GM23338 (cell line): ENCODE measurements around the gene MITF. TPM values are rescaled to one million over a fixed set of nuclear protein-coding genes. Genes with fewer than 3 reads are reported as not detected.

Experiments used
- ATAC-seq: fragments of 200-7000 bp; cut with Tn5 transposase; 3 replicates; pipeline ENCODE4 v1.9.1; 2020
- DNase-seq: peaks from one replicate; pipeline ENCODE4 v3.0.0-alpha.2; 2015; ENCODE audit warnings: low spot score
- H2AFZ ChIP-seq: fragments of 200-600 bp; sonication (generic); 2 replicates; pipeline ENCODE4 v1.8.0; 2016; ENCODE audit warnings: antibody characterized with exemption, mild to moderate bottlenecking, moderate library complexity
- H3F3A ChIP-seq: fragments of 200-600 bp; sonication (generic); replicated peaks from 2 replicates; pipeline ENCODE4 v1.8.0; 2017; ENCODE audit warnings: antibody characterized with exemption, mixed run types, low read depth
- H3K27ac ChIP-seq: fragments of 200-600 bp; sonication (generic); 2 replicates; pipeline ENCODE4 v1.6.1; 2016; ENCODE audit warnings: low read depth
- H3K27me3 ChIP-seq: fragments of 200-600 bp; sonication (generic); 2 replicates; pipeline ENCODE4 v1.8.0; 2016; ENCODE audit warnings: mild to moderate bottlenecking, mixed run types, moderate library complexity; ENCODE audit not compliant: insufficient read depth
- H3K36me3 ChIP-seq: fragments of 200-600 bp; sonication (generic); 2 replicates; pipeline ENCODE4 v1.8.0; 2016; ENCODE audit warnings: mild to moderate bottlenecking; ENCODE audit not compliant: insufficient read depth
- H3K4me1 ChIP-seq: fragments of 200-600 bp; sonication (generic); 2 replicates; pipeline ENCODE4 v1.8.0; 2016; ENCODE audit warnings: mild to moderate bottlenecking, moderate library complexity; ENCODE audit not compliant: insufficient read depth
- H3K4me2 ChIP-seq: fragments of 200-600 bp; sonication (generic); 2 replicates; pipeline ENCODE4 v1.7.1; 2017; ENCODE audit warnings: mixed run types
- H3K4me3 ChIP-seq: fragments of 200-600 bp; sonication (generic); 2 replicates; pipeline ENCODE4 v1.6.1; 2016; ENCODE audit warnings: mixed run types
- H3K79me2 ChIP-seq: fragments of 200-600 bp; sonication (generic); replicated peaks from 2 replicates; pipeline ENCODE4 v1.8.0; 2017; ENCODE audit warnings: mild to moderate bottlenecking; ENCODE audit not compliant: insufficient read depth
- H3K9me2 ChIP-seq: fragments of 200-600 bp; sonication (generic); 2 replicates; pipeline ENCODE4 v1.8.0; 2017; ENCODE audit not compliant: insufficient read depth
- H4K20me1 ChIP-seq: fragments of 200-600 bp; sonication (generic); replicated peaks from 2 replicates; pipeline ENCODE4 v1.8.0; 2017; ENCODE audit warnings: mild to moderate bottlenecking; ENCODE audit not compliant: insufficient read depth
- H3K27ac Mint-ChIP-seq: 2 replicates; pipeline ENCODE4 v1.8.0; 2020; ENCODE audit warnings: inconsistent platforms, mild to moderate bottlenecking, moderate library complexity, mixed read lengths
- H3K27me3 Mint-ChIP-seq: 3 replicates; pipeline ENCODE4 v1.8.0; 2022; ENCODE audit warnings: low read depth, mild to moderate bottlenecking, moderate library complexity, mixed read lengths, inconsistent platforms; ENCODE audit not compliant: insufficient read depth, poor library complexity
- H3K36me3 Mint-ChIP-seq: 3 replicates; pipeline ENCODE4 v1.8.0; 2021; ENCODE audit warnings: low read depth, mild to moderate bottlenecking, inconsistent platforms, moderate library complexity, mixed read lengths
- H3K4me1 Mint-ChIP-seq: 3 replicates; pipeline ENCODE4 v1.8.0; 2020; ENCODE audit warnings: mild to moderate bottlenecking, inconsistent platforms, mixed read lengths
- H3K4me3 Mint-ChIP-seq: 3 replicates; pipeline ENCODE4 v1.8.0; 2021; ENCODE audit warnings: moderate library complexity, mild to moderate bottlenecking, inconsistent platforms, mixed read lengths
- H3K9me3 Mint-ChIP-seq: 3 replicates; pipeline ENCODE4 v1.8.0; 2020; ENCODE audit warnings: moderate library complexity, mild to moderate bottlenecking, inconsistent platforms, mixed read lengths
- EZH2 ChIP-seq: fragments of 200-600 bp; sonication (generic); IDR thresholded peaks from one replicate; pipeline ENCODE4 v1.8.0; 2017; ENCODE audit warnings: antibody characterized with exemption, mild to moderate bottlenecking, low read depth; ENCODE audit not compliant: unreplicated experiment
- JUNB ChIP-seq: IDR thresholded peaks from one replicate; pipeline ENCODE4 v1.6.1; 2016; ENCODE audit warnings: antibody characterized with exemption; ENCODE audit not compliant: unreplicated experiment
- POLR2AphosphoS5 ChIP-seq: IDR thresholded peaks from 2 replicates; pipeline ENCODE4 v1.6.1; 2016; ENCODE audit warnings: antibody characterized with exemption, low read depth
- STAT1 ChIP-seq: IDR thresholded peaks from one replicate; pipeline ENCODE4 v1.6.1; 2016; ENCODE audit warnings: antibody characterized with exemption; ENCODE audit not compliant: unreplicated experiment
- ZNF331 ChIP-seq: fragments of 250-450 bp; sonication (Bioruptor Pico); IDR thresholded peaks from 2 replicates; pipeline ENCODE4 v1.5.0; 2020; ENCODE audit warnings: low read depth, mild to moderate bottlenecking, moderate library complexity
- polyA plus RNA-seq: library from polyadenylated mRNA; unstranded; fragments of >200 nt; fragmentation: Nextera tagmentation; extraction: Ambion mirVana; gene quantifications from 2 replicates; pipeline ENCODE4 v1.2.1, GENCODE V29; 2016
- total RNA-seq: library from RNA; depleted of rRNA; stranded (reverse); fragments of >200 nt; shearing (Covaris generic); gene quantifications from 2 replicates; pipeline ENCODE4 v1.2.3, GENCODE V29; 2014
- TF ChIP-seq, protein P1 (sequence below): IDR thresholded peaks from one replicate; pipeline ENCODE4 v1.6.1; 2018; ENCODE audit warnings: antibody characterized with exemption; ENCODE audit not compliant: unreplicated experiment
- TF ChIP-seq, protein P2 (sequence below): fragments of 250-450 bp; sonication (Bioruptor Pico); IDR thresholded peaks from 2 replicates; pipeline ENCODE4 v1.5.0; 2020; ENCODE audit warnings: mild to moderate bottlenecking, moderate library complexity

The MITF gene
- total and polyA plus RNA-seq, 2 experiments from 2014 or later, result 1.9 to 2.4 TPM

DNA sequence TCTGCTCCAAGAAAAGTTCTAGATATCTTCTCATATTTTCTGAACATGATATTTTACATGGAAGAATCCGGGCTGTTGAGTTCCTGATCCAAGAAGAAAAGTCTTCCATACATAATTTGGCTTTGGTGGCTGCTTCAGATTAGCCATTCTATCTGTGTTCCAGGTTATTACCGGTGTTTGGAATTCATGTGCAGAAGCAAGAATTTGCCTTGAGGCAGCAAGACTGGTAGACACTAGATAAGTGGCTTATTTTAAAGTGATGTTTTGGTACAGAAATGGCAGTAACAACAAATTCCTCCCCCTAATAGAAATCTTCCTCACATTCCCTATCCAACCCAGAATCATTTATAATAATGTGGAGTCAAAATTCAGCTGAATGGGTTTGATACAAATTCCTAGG lies 29.2 kb downstream of the MITF start:
- H2AFZ ChIP-seq, result no peak overlapping the region
- no peak overlapping the region for H3K4me3 ChIP-seq
- Mint-ChIP-seq H3K4me1 (peaks cover 7% of the 10 kb centered on the region), H3K27me3 (peaks cover 3% of the 10 kb centered on the region), H3K4me3 (no peak overlapping the region), H3K27ac (no peak overlapping the region), H3K36me3 (no peaks in the 10 kb centered on the region), H3K9me3 (no peaks in the 10 kb centered on the region)
- H3K4me2 ChIP-seq, result no peak overlapping the region
- ATAC-seq (no peak), DNase-seq (no peak)
- H3K9me2 ChIP-seq, result no peaks in the 10 kb centered on the region
- H3K27ac ChIP-seq, result no peak overlapping the region
- no peaks in the 10 kb centered on the region for H4K20me1 ChIP-seq
- TF ChIP-seq STAT1, result no peak
- TF ChIP-seq, protein P1, sequence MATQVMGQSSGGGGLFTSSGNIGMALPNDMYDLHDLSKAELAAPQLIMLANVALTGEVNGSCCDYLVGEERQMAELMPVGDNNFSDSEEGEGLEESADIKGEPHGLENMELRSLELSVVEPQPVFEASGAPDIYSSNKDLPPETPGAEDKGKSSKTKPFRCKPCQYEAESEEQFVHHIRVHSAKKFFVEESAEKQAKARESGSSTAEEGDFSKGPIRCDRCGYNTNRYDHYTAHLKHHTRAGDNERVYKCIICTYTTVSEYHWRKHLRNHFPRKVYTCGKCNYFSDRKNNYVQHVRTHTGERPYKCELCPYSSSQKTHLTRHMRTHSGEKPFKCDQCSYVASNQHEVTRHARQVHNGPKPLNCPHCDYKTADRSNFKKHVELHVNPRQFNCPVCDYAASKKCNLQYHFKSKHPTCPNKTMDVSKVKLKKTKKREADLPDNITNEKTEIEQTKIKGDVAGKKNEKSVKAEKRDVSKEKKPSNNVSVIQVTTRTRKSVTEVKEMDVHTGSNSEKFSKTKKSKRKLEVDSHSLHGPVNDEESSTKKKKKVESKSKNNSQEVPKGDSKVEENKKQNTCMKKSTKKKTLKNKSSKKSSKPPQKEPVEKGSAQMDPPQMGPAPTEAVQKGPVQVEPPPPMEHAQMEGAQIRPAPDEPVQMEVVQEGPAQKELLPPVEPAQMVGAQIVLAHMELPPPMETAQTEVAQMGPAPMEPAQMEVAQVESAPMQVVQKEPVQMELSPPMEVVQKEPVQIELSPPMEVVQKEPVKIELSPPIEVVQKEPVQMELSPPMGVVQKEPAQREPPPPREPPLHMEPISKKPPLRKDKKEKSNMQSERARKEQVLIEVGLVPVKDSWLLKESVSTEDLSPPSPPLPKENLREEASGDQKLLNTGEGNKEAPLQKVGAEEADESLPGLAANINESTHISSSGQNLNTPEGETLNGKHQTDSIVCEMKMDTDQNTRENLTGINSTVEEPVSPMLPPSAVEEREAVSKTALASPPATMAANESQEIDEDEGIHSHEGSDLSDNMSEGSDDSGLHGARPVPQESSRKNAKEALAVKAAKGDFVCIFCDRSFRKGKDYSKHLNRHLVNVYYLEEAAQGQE, result no peak
- no peak for TF ChIP-seq JUNB
- no peak for TF ChIP-seq POLR2AphosphoS5
- no peak for TF ChIP-seq ZNF331 (CRISPR knock-in tag)
- TF ChIP-seq, protein P2, sequence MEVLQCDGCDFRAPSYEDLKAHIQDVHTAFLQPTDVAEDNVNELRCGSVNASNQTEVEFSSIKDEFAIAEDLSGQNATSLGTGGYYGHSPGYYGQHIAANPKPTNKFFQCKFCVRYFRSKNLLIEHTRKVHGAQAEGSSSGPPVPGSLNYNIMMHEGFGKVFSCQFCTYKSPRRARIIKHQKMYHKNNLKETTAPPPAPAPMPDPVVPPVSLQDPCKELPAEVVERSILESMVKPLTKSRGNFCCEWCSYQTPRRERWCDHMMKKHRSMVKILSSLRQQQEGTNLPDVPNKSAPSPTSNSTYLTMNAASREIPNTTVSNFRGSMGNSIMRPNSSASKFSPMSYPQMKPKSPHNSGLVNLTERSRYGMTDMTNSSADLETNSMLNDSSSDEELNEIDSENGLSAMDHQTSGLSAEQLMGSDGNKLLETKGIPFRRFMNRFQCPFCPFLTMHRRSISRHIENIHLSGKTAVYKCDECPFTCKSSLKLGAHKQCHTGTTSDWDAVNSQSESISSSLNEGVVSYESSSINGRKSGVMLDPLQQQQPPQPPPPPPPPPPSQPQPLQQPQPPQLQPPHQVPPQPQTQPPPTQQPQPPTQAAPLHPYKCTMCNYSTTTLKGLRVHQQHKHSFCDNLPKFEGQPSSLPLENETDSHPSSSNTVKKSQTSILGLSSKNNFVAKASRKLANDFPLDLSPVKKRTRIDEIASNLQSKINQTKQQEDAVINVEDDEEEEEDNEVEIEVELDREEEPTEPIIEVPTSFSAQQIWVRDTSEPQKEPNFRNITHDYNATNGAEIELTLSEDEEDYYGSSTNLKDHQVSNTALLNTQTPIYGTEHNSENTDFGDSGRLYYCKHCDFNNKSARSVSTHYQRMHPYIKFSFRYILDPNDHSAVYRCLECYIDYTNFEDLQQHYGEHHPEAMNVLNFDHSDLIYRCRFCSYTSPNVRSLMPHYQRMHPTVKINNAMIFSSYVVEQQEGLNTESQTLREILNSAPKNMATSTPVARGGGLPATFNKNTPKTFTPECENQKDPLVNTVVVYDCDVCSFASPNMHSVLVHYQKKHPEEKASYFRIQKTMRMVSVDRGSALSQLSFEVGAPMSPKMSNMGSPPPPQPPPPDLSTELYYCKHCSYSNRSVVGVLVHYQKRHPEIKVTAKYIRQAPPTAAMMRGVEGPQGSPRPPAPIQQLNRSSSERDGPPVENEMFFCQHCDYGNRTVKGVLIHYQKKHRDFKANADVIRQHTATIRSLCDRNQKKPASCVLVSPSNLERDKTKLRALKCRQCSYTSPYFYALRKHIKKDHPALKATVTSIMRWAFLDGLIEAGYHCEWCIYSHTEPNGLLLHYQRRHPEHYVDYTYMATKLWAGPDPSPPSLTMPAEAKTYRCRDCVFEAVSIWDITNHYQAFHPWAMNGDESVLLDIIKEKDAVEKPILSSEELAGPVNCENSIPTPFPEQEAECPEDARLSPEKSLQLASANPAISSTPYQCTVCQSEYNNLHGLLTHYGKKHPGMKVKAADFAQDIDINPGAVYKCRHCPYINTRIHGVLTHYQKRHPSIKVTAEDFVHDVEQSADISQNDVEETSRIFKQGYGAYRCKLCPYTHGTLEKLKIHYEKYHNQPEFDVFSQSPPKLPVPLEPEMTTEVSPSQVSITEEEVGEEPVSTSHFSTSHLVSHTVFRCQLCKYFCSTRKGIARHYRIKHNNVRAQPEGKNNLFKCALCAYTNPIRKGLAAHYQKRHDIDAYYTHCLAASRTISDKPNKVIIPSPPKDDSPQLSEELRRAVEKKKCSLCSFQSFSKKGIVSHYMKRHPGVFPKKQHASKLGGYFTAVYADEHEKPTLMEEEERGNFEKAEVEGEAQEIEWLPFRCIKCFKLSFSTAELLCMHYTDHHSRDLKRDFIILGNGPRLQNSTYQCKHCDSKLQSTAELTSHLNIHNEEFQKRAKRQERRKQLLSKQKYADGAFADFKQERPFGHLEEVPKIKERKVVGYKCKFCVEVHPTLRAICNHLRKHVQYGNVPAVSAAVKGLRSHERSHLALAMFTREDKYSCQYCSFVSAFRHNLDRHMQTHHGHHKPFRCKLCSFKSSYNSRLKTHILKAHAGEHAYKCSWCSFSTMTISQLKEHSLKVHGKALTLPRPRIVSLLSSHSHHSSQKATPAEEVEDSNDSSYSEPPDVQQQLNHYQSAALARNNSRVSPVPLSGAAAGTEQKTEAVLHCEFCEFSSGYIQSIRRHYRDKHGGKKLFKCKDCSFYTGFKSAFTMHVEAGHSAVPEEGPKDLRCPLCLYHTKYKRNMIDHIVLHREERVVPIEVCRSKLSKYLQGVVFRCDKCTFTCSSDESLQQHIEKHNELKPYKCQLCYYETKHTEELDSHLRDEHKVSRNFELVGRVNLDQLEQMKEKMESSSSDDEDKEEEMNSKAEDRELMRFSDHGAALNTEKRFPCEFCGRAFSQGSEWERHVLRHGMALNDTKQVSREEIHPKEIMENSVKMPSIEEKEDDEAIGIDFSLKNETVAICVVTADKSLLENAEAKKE (CRISPR knock-in tag), result no peak
- no peak for TF ChIP-seq EZH2
- no peaks in the 10 kb centered on the region for H3K79me2 ChIP-seq
- no peaks in the 10 kb centered on the region for H3F3A ChIP-seq
- no peaks in the 10 kb centered on the region for H3K36me3 ChIP-seq
- H3K27me3 ChIP-seq, result no peaks in the 10 kb centered on the region
- H3K4me1 ChIP-seq, result no peaks in the 10 kb centered on the region
